Fibroblast of pulmonary artery (primary cell): Measurements from ENCODE around the gene CLCN4.

Experiments
- DNase-seq: peaks from one replicate; pipeline ENCODE4 v3.0.0-alpha.2; 2010; ENCODE audit warnings: low read depth
- H3K4me3 ChIP-seq: replicated peaks from 2 replicates; pipeline ENCODE4 v1.5.1; 2011; ENCODE audit warnings: low read depth, mild to moderate bottlenecking, control low read depth, low read length, moderate library complexity
- TF ChIP-seq, protein P1 (sequence below): IDR thresholded peaks from 2 replicates; pipeline ENCODE4 v1.5.1; 2011; ENCODE audit warnings: mild to moderate bottlenecking, control low read depth, low read length, inconsistent platforms; ENCODE audit errors: missing control alignments

CLCN4 gene

GRCh38 chrX:10120331-10120730 lies 36.4 kb upstream of the CLCN4 start:
- DNase-seq: no peak
- no peak overlapping the region for H3K4me3 ChIP-seq
- TF ChIP-seq, protein P1, sequence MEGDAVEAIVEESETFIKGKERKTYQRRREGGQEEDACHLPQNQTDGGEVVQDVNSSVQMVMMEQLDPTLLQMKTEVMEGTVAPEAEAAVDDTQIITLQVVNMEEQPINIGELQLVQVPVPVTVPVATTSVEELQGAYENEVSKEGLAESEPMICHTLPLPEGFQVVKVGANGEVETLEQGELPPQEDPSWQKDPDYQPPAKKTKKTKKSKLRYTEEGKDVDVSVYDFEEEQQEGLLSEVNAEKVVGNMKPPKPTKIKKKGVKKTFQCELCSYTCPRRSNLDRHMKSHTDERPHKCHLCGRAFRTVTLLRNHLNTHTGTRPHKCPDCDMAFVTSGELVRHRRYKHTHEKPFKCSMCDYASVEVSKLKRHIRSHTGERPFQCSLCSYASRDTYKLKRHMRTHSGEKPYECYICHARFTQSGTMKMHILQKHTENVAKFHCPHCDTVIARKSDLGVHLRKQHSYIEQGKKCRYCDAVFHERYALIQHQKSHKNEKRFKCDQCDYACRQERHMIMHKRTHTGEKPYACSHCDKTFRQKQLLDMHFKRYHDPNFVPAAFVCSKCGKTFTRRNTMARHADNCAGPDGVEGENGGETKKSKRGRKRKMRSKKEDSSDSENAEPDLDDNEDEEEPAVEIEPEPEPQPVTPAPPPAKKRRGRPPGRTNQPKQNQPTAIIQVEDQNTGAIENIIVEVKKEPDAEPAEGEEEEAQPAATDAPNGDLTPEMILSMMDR: no peak

DNA sequence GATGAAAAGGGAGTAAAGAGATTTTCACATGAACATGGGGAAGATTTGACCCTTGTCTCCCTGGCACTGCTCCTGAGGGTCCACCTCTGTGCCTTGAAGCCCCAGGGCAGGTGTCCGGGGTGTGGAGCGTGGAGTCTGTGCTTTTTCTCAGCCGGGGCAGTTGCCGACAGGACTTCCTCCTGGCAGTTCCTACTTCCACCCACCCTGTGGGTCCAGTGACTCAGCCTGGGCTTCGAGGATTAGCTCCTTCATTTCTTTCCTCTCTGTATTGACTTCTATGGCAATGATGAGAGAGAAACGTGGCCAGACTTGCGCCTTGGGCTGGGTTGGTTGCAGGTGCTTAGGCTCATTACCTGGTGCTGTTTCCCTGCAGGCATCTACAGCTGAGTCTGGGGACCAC lies 35.9 kb upstream of the CLCN4 start:
- no peak for DNase-seq
- TF ChIP-seq, protein P1: no peak
- H3K4me3 ChIP-seq: no peak overlapping the region

DNA sequence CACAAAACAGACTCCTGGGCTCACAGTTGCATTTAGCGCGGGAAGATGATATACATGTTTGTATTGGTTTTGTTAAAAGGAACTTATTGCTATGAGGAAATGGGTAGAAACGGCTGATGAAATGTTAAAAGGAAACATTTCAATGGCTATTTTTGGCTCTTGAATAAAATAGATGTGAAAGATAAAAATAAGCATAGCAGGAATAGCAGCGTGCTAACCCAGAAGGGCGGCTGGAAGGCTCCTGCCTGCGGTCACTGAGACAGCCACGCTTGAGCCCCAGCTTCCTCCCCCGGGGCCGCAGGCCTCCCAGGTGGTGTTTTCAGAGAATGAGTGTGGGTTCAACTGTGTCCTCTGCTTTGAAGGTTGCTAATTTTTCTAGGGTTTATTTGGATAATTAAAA lies 35.0 kb upstream of the CLCN4 start:
- H3K4me3 ChIP-seq: no peak overlapping the region
- TF ChIP-seq, protein P1: no peak
- no peak for DNase-seq

GRCh38 chrX:10124506-10125247 lies 32.1 kb upstream of the CLCN4 start:
- TF ChIP-seq, protein P1: no peak
- no peak for DNase-seq
- no peak overlapping the region for H3K4me3 ChIP-seq

GRCh38 chrX:10125248-10125615 lies 31.5 kb upstream of the CLCN4 start:
- TF ChIP-seq, protein P1: no peak
- no peak for DNase-seq
- H3K4me3 ChIP-seq: no peak overlapping the region

GRCh38 chrX:10126044-10126443 lies 30.7 kb upstream of the CLCN4 start:
- TF ChIP-seq, protein P1: no peak
- H3K4me3 ChIP-seq: no peak overlapping the region
- no peak for DNase-seq

DNA sequence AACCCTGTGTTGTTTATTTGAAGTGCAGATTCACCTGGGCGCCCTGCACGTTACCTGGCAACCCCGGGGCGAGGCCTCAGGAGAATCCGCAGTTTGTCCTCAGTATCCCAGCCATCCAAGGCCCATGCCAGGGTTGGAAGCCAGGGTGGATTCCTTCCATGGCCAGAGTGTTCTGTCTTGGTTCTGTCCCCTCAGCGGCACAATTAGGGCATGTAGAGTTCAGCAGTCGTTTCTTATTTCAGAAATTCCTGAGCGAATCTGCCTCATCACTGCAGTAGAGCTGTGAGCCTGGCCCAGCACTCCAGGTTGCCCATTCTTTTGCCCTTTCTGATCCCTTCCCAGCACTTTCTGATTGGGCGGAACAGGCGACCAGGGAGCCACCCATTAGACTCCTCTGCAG lies 29.9 kb upstream of the CLCN4 start:
- no peak overlapping the region for H3K4me3 ChIP-seq
- TF ChIP-seq, protein P1: no peak
- DNase-seq: no peak
